Placental epithelial cell (primary cell): Measurements from ENCODE around the gene VEPH1. TPM values are rescaled to one million over a fixed set of nuclear protein-coding genes. Genes with fewer than 3 reads are reported as not detected.

Experiments used
- total RNA-seq: library from RNA; depleted of rRNA; stranded (reverse); fragments of >200 nt; gene quantifications from 2 replicates; pipeline ENCODE4 v1.2.3, GENCODE V29; 2012

The VEPH1 gene
- 3.9 and 17.1 TPM in 2 replicates for total RNA-seq

DNA sequence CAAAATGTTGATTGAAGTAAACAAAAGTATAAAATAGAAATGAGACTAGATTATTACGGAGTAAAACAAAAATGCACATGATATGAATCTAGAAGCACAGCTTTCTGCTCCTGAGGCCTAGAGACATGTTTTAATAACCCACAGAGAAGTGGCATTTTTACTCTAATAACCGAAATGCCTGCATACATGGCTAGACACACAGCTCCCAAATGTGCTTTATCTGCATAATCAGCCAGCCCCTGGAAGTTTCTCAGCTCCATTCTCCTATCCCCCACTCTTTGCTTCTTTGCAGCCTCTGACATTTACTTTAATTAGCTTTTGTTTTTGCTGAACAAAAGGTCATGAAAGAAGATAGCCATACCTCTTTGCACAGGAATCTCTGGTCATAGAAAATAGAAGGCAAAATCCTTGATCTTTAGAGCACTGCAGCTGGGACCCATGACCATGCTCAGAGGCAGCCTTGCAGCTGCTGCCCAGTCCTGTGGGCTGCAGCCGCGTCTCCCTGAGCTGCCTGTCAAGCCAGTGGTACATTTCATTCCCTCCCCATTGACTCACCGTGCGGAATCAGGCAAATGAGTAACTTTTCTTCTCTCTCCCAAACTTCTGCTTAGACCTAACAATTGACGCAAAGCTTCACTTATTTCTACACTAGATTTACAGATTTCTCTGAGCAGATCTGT, at the start of gene VEPH1:
Gene VEPH1 (minus strand): TSS at position 501 of the 680 bp plus-strand sequence. CDS start 8,067 bp downstream, outside the sequence.

DNA sequence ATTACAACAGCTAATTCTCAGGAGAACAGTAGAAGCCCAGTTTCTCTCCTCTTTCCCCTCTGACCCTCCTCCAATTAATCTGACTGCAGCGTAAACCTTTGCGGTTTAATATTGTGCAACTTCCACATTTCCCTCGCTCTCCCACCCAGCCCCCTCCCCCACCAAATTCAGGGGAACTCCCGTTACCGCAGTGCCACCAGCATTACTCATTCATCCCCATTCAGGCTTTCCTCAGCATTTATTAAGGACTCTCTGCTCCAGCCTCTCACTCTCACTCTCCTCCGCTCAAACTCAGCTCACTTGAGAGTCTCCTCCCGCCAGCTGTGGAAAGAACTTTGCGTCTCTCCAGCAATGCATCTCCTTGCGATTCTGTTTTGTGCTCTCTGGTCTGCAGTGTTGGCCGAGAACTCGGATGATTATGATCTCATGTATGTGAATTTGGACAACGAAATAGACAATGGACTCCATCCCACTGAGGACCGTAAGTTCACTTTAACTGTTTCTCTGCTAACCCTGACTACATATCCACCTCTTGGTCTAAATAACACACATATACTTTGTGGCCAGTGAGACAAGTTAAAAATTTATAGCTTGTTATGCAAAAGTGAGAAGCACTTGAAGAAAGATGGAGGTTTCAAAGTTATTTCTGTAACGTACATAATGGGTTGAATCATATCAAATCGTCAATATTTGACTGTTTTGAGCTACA, 66.5 kb downstream of the VEPH1 start, which contains the start of gene PTX3:
Gene PTX3 (plus strand): TSS at position 268 of the 709 bp plus-strand sequence. CDS start 84 bp downstream, at position 352.

Other genes with a start within 250 kb of the VEPH1 start
- 0.43 and 0.79 TPM in 2 replicates for gene PTX3, start 66.6 kb downstream of the VEPH1 start, total RNA-seq